Activated CD4-positive, alpha-beta T cell treated with anti-CD3 and anti-CD28 coated beads, Interleukin-2, amount 50 U/mL, for 16 hours (primary cell): ENCODE measurements around the gene SCAMP1.
A peak's percentile ranks its signal among the peaks of the same experiment; 100 is the strongest.

ENCODE experiments used
- DNase-seq: peaks from one replicate; pipeline ENCODE4 v3.0.0-alpha.2; 2020

SCAMP1 gene

GRCh38 chr5:78514427-78515330 lies 154.3 kb downstream of the SCAMP1 start:
- DNase-seq: no peak

GRCh38 chr5:78515670-78516069 lies 155.3 kb downstream of the SCAMP1 start:
- DNase-seq: no peak

GRCh38 chr5:78518365-78519197 lies 158.2 kb downstream of the SCAMP1 start:
- DNase-seq: no peak

GRCh38 chr5:78519198-78519941 lies 159.0 kb downstream of the SCAMP1 start:
- DNase-seq: no peak

- DNase-seq: no peak
Measured at GRCh38 chr5:78521455-78521854, 161.0 kb downstream of the SCAMP1 start.

GRCh38 chr5:78522476-78523260 lies 162.3 kb downstream of the SCAMP1 start:
- no peak for DNase-seq

GRCh38 chr5:78523314-78524193 lies 163.1 kb downstream of the SCAMP1 start:
- no peak for DNase-seq

GRCh38 chr5:78526049-78526525 lies 165.7 kb downstream of the SCAMP1 start:
- peak; percentile 60 for DNase-seq

GRCh38 chr5:78527054-78527859 lies 166.8 kb downstream of the SCAMP1 start:
- no peak for DNase-seq

GRCh38 chr5:78527925-78528324 lies 167.5 kb downstream of the SCAMP1 start:
- no peak for DNase-seq
